Measurements from ENCODE around the gene APOC3.

- TF ChIP-seq CTCF (conservative IDR thresholded peaks at IDR 0.05) (no peak), ZFX (IDR thresholded peaks at IDR 0.05) (no peak)
Observed at GRCh38 chr11:116825434-116825833, 4.3 kb upstream of the APOC3 start.

Measured in C4-2B (cell line).